OCI-LY1 (cell line): Measurements from ENCODE around the gene DDX24.
A peak's percentile ranks its signal among the peaks of the same experiment; 100 is the strongest.

Experiments used
- H2AFZ ChIP-seq: fragments of 200-600 bp; sonication (generic), shearing (Covaris generic); 2 replicates; pipeline ENCODE4 v1.6.0; 2014; ENCODE audit warnings: antibody characterized with exemption, mild to moderate bottlenecking, low read length
- H3F3A ChIP-seq: fragments of 200-600 bp; sonication (generic), shearing (Covaris generic); 2 replicates; pipeline ENCODE4 v1.6.0; 2014; ENCODE audit warnings: mild to moderate bottlenecking, antibody characterized with exemption, low read length, moderate library complexity; ENCODE audit not compliant: insufficient read depth
- H3K27ac ChIP-seq: fragments of 200-600 bp; sonication (generic); 2 replicates; pipeline ENCODE4 v1.5.1; 2014; ENCODE audit warnings: low read length, mixed run types, mild to moderate bottlenecking, low read depth; ENCODE audit not compliant: poor library complexity, severe bottlenecking
- H3K27me3 ChIP-seq: fragments of 200-600 bp; sonication (generic); 2 replicates; pipeline ENCODE4 v1.6.0; 2014; ENCODE audit warnings: antibody characterized with exemption, mild to moderate bottlenecking, low read length, moderate library complexity; ENCODE audit not compliant: insufficient read depth
- H3K36me3 ChIP-seq: fragments of 200-600 bp; sonication (generic); 2 replicates; pipeline ENCODE4 v1.6.1; 2014; ENCODE audit warnings: mild to moderate bottlenecking, antibody characterized with exemption, low read length, moderate library complexity, mixed read lengths; ENCODE audit not compliant: insufficient read depth
- H3K4me1 ChIP-seq: fragments of 200-600 bp; sonication (generic); 2 replicates; pipeline ENCODE4 v1.5.1; 2014; ENCODE audit warnings: mild to moderate bottlenecking, low read length, moderate library complexity; ENCODE audit not compliant: insufficient read depth, severe bottlenecking
- H3K4me2 ChIP-seq: fragments of 200-600 bp; sonication (generic), shearing (Covaris generic); 2 replicates; pipeline ENCODE4 v1.6.1; 2014; ENCODE audit warnings: low read length
- H3K4me3 ChIP-seq: fragments of 200-600 bp; sonication (generic); 2 replicates; pipeline ENCODE4 v1.5.1; 2014; ENCODE audit warnings: low read length, low read depth, mild to moderate bottlenecking, mixed read lengths; ENCODE audit not compliant: poor library complexity, severe bottlenecking
- H3K79me2 ChIP-seq: fragments of 200-600 bp; shearing (Covaris generic); 2 replicates; pipeline ENCODE4 v1.6.1; 2016; ENCODE audit warnings: mixed run types, low read length, mixed read lengths; ENCODE audit not compliant: insufficient read depth
- H3K9ac ChIP-seq: fragments of 200-600 bp; sonication (generic), shearing (Covaris generic); 2 replicates; pipeline ENCODE4 v1.6.1; 2014; ENCODE audit warnings: mild to moderate bottlenecking, low read length, mixed read lengths
- H3K9me2 ChIP-seq: fragments of 200-600 bp; sonication (generic), shearing (Covaris generic); 2 replicates; pipeline ENCODE4 v1.6.1; 2014; ENCODE audit warnings: low read depth, mild to moderate bottlenecking, low read length, mixed read lengths
- H3K9me3 ChIP-seq: fragments of 200-600 bp; shearing (Covaris generic); 2 replicates; pipeline ENCODE4 v1.6.1; 2014; ENCODE audit warnings: low read length, mixed read lengths
- H4K20me1 ChIP-seq: fragments of 200-600 bp; sonication (generic), shearing (Covaris generic); 2 replicates; pipeline ENCODE4 v1.6.0; 2016; ENCODE audit warnings: mild to moderate bottlenecking, low read length; ENCODE audit not compliant: insufficient read depth
- EZH2 ChIP-seq: fragments of 200-600 bp; sonication (generic), shearing (Covaris generic); IDR thresholded peaks from 2 replicates; pipeline ENCODE4 v1.8.0; 2017; ENCODE audit warnings: borderline replicate concordance, mixed run types, mild to moderate bottlenecking, antibody characterized with exemption, low read length, moderate library complexity, mixed read lengths
- TF ChIP-seq, protein P1 (sequence below): fragments of 200-600 bp; sonication (generic), shearing (Covaris generic); IDR thresholded peaks from 2 replicates; pipeline ENCODE4 v1.5.1; 2017; ENCODE audit warnings: mild to moderate bottlenecking, antibody characterized with exemption, low read length, moderate library complexity, mixed read lengths

The DDX24 gene

GRCh38 chr14:94052199-94052598, 28.8 kb downstream of the DDX24 start:
- Histone ChIP-seq H3K36me3 (peaks cover 92% of the 10 kb centered on the region), H2AFZ (no peak overlapping the region), H3F3A (no peaks in the 10 kb centered on the region), H3K4me1 (no peaks in the 10 kb centered on the region), H3K4me3 (no peak overlapping the region), H3K9me3 (no peaks in the 10 kb centered on the region), H3K9ac (no peak overlapping the region), H3K9me2 (no peaks in the 10 kb centered on the region), H4K20me1 (no peaks in the 10 kb centered on the region), H3K4me2 (no peak overlapping the region), H3K27me3 (no peaks in the 10 kb centered on the region), H3K27ac (no peak overlapping the region), H3K79me2 (no peaks in the 10 kb centered on the region)
- no peak for TF ChIP-seq EZH2
- TF ChIP-seq, protein P1, sequence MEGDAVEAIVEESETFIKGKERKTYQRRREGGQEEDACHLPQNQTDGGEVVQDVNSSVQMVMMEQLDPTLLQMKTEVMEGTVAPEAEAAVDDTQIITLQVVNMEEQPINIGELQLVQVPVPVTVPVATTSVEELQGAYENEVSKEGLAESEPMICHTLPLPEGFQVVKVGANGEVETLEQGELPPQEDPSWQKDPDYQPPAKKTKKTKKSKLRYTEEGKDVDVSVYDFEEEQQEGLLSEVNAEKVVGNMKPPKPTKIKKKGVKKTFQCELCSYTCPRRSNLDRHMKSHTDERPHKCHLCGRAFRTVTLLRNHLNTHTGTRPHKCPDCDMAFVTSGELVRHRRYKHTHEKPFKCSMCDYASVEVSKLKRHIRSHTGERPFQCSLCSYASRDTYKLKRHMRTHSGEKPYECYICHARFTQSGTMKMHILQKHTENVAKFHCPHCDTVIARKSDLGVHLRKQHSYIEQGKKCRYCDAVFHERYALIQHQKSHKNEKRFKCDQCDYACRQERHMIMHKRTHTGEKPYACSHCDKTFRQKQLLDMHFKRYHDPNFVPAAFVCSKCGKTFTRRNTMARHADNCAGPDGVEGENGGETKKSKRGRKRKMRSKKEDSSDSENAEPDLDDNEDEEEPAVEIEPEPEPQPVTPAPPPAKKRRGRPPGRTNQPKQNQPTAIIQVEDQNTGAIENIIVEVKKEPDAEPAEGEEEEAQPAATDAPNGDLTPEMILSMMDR, result no peak

DNA sequence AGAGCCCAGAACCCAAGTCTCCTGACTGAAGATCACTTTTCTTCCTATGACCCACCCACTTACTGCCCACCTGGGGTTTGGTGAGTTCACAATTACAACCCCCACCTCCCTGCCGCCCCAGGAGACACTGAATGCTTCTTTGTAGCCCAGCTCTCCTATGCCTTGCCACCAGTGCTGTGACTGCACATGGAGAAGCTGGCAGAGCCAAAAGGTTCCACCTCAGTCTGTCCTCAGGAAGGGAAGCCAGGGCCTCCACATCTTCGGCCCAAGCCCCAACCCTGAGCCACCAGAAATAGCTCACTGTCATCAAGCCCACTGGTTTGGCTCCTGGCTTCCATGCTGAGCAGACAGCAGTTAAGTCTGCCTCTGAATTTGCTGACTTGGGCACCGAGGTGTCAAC, 29.2 kb downstream of the DDX24 start:
- H3K79me2 ChIP-seq, result no peaks in the 10 kb centered on the region
- H3K4me1 ChIP-seq, result no peaks in the 10 kb centered on the region
- no peaks in the 10 kb centered on the region for H3K9me3 ChIP-seq
- no peak overlapping the region for H3K4me2 ChIP-seq
- no peak overlapping the region for H3K27ac ChIP-seq
- H3K36me3 ChIP-seq, result peaks cover 92% of the 10 kb centered on the region
- no peak overlapping the region for H3K4me3 ChIP-seq
- no peak overlapping the region for H3K9ac ChIP-seq
- H4K20me1 ChIP-seq, result no peaks in the 10 kb centered on the region
- no peaks in the 10 kb centered on the region for H3K27me3 ChIP-seq
- TF ChIP-seq, protein P1, result no peak
- no peak for TF ChIP-seq EZH2
- no peaks in the 10 kb centered on the region for H3F3A ChIP-seq
- no peak overlapping the region for H2AFZ ChIP-seq
- no peaks in the 10 kb centered on the region for H3K9me2 ChIP-seq

DNA sequence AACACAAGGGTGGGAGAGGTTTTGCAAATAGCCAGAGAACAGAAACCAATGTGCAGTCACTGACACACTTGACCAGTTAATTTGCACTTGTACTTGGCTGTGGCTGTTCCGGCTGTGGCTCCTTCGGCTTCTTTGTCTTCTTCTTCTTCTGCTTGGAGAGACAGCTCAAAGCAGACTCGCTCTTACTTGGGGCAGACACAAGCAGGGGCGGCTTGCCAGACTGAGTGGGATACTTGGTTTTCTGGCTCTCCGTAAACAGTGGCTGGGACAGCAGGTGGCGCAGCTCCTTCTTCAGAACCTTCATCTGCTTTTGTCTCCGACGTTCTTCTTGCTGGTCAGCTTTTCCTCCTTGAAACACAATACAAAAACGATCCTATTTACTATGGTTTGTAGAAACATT, 29.9 kb downstream of the DDX24 start:
- Histone ChIP-seq H3K9me3 (no peaks in the 10 kb centered on the region), H3K79me2 (no peaks in the 10 kb centered on the region), H3K4me2 (no peak overlapping the region), H3K36me3 (peaks cover 92% of the 10 kb centered on the region), H2AFZ (no peak overlapping the region), H3K9ac (no peak overlapping the region), H3K4me1 (no peaks in the 10 kb centered on the region), H3K4me3 (no peak overlapping the region), H3K9me2 (no peaks in the 10 kb centered on the region), H4K20me1 (no peaks in the 10 kb centered on the region), H3F3A (no peaks in the 10 kb centered on the region), H3K27me3 (no peaks in the 10 kb centered on the region), H3K27ac (no peak overlapping the region)
- TF ChIP-seq, protein P1, result peak; percentile 60
- TF ChIP-seq EZH2, result no peak
